Skeletal muscle tissue (tissue), 4 donors: ENCODE measurements around the gene GSK3B. TPM values are rescaled to one million over a fixed set of nuclear protein-coding genes. Genes with fewer than 3 reads are reported as not detected.

ENCODE experiments used
- H3K27ac ChIP-seq: one replicate; pipeline ENCODE4 v1.7.0; 2013; ENCODE audit warnings: mild to moderate bottlenecking, low read depth, low read length, inconsistent platforms
- H3K27me3 ChIP-seq, 3 donors: one replicate each; pipeline ENCODE4 v1.7.0; 2013; ENCODE audit warnings: low read length in 3 of 3; ENCODE audit not compliant: control insufficient read depth in 3 of 3, insufficient read depth in 3 of 3
- H3K36me3 ChIP-seq, 3 donors: one replicate each; pipeline ENCODE4 v1.7.0; 2013; ENCODE audit warnings: low read length in 3 of 3; ENCODE audit not compliant: control insufficient read depth in 3 of 3, insufficient read depth in 3 of 3
- H3K4me1 ChIP-seq, 3 donors: one replicate each; pipeline ENCODE4 v1.7.0; 2013; ENCODE audit warnings: low read length in 3 of 3, mild to moderate bottlenecking in 3 of 3; ENCODE audit not compliant: control insufficient read depth in 3 of 3, insufficient read depth in 3 of 3
- H3K4me3 ChIP-seq, 3 donors: one replicate each; pipeline ENCODE4 v1.7.0; 2013; ENCODE audit warnings: low read length in 3 of 3
- H3K9ac ChIP-seq, 3 donors: one replicate each; pipeline ENCODE4 v1.7.0; 2013; ENCODE audit warnings: low read length in 3 of 3, mild to moderate bottlenecking in 3 of 3, moderate library complexity in 2 of 3, low read depth in 1 of 3
- H3K9me3 ChIP-seq, 3 donors: one replicate each; pipeline ENCODE4 v1.7.0; 2013; ENCODE audit warnings: low read length in 3 of 3; ENCODE audit not compliant: control insufficient read depth in 3 of 3
- total RNA-seq: library from RNA; depleted of rRNA; stranded (reverse); fragments of >200 nt; gene quantifications from one replicate; pipeline ENCODE4 v1.2.3, GENCODE V29; 2014
- donor health status: Osteomylitis.

GSK3B gene
- total RNA-seq, 1 donor from 2014 or later: 30.3 TPM

DNA sequence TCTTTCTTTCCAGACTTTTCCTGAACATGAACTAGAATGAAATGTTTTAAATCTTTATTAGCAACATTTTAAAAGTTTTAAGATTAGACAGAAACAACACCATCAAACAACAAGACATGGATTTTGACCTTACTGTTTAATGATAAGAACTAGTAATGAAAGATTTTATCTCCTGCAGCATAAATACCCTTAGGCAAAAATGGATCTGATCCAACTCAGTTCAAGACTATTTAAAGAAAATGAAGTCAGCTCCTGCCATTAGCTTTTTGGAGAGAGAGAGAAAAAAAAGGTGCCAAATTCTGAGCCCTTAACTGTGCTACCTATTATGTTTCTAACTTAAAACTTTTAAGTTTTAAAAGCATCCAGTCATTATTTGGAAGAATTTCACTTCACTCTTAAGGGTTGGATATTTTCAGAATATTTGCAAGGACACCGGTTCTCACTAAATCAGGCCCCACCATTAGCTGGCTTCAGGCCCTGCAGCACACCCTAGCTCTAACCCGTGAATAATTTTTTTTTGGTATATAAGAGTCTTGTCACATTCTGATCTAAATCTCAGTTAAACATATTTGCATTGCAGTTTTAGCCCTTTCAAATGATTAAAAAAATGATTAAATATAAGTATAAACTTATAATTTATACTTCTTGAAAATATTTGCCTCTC, 252.3 kb downstream of the GSK3B start:
- no peaks in the 10 kb centered on the region for H3K27me3 ChIP-seq
- H3K4me1 ChIP-seq: peaks cover 3 to 9% (median 5%) of the 10 kb centered on the region in 3 donors
- peak overlapping the region in 1 of 3 donors; percentile 25 for H3K9ac ChIP-seq
- H3K9me3 ChIP-seq: no peaks in the 10 kb centered on the region
- H3K27ac ChIP-seq: peak overlapping the region; percentile 52
- no peak overlapping the region for H3K4me3 ChIP-seq
- H3K36me3 ChIP-seq: peaks cover 0 to 4% (median 0%) of the 10 kb centered on the region in 3 donors

DNA sequence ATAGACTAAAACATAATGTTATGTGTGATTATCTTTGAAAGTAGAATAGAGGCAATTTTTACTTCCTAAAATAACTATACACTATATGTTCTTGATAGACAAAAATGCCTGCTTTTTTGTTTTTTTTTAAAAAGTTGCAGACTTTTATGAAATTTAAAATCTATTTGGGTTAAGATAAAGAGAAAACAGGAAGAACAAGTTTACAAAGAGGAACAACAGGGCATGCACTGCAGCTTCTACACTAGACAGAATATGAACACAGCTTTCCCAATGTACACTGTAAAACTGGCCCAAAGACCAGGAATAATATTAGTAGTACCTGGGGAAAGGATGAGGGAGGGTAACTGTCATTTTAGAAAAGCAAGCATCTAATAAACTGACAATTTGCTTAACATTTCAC, 258.7 kb downstream of the GSK3B start:
- Histone ChIP-seq H3K27me3 (no peaks in the 10 kb centered on the region), H3K9ac (no peak overlapping the region), H3K36me3 (no peaks in the 10 kb centered on the region), H3K27ac (no peak overlapping the region), H3K4me3 (no peak overlapping the region), H3K4me1 (peaks cover 0 to 3% (median 2%) of the 10 kb centered on the region in 3 donors), H3K9me3 (no peaks in the 10 kb centered on the region)

DNA sequence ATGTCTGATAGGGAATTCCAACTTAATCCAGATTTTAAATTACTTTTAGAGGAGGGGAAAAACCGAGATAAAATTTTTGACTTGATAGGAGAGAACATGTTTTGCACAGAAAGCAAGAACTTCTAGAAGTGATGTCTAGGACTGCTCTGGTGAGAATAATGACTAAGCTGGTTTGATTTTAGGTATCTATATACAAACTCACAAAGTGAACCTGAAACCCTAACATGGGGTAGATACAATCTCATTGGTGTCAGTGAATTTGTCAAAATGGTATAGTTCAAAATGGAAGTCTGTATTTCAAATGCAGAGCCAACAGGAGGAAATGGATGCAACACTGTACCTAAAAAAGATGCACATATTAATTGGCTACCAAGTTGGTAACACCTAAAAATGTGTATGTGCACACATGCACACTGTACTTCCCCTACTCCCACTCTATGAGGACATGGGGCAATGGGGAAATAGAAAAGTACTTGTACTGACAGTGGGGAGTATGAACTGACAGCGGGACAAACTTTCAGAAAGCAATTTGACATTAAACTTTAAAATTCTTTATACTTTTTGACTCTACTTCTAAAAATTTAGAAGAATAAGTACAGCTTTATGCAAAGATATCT, 259.4 kb downstream of the GSK3B start:
- H3K9ac ChIP-seq: no peak overlapping the region
- H3K4me1 ChIP-seq: no peaks in the 10 kb centered on the region
- H3K36me3 ChIP-seq: no peaks in the 10 kb centered on the region
- no peaks in the 10 kb centered on the region for H3K9me3 ChIP-seq
- H3K27me3 ChIP-seq: no peaks in the 10 kb centered on the region
- H3K27ac ChIP-seq: no peak overlapping the region
- H3K4me3 ChIP-seq: no peak overlapping the region

GRCh38 chr3:119831941-119832371, 262.3 kb downstream of the GSK3B start:
- no peak overlapping the region for H3K4me3 ChIP-seq
- H3K9ac ChIP-seq: no peak overlapping the region
- H3K4me1 ChIP-seq: peaks cover 0 to under 1% (median 0%) of the 10 kb centered on the region in 3 donors
- no peaks in the 10 kb centered on the region for H3K27me3 ChIP-seq
- no peak overlapping the region for H3K27ac ChIP-seq
- H3K36me3 ChIP-seq: no peaks in the 10 kb centered on the region
- no peaks in the 10 kb centered on the region for H3K9me3 ChIP-seq

DNA sequence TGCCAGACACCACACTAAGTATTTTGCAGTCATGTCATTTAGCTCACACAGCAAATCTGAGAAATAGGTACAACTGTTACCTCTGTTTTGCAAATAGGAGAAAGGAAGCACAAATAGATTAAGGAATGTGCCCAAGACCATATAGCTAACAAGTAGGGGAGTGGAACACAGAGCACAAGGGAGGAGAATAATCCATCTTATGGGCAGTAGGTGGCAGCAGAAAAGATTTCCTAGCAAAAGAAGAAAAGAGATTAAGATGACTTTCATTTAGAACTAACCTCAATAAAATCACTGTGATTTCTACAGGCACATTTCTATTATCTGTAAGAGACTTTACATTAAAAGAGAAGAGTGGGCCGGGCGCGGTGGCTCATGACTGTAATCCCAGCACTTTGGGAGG, 263.2 kb downstream of the GSK3B start:
- Histone ChIP-seq H3K9me3 (no peaks in the 10 kb centered on the region), H3K4me3 (no peak overlapping the region), H3K27me3 (no peaks in the 10 kb centered on the region), H3K9ac (no peak overlapping the region), H3K4me1 (peaks cover 0 to 4% (median 0%) of the 10 kb centered on the region in 3 donors), H3K36me3 (no peaks in the 10 kb centered on the region), H3K27ac (no peak overlapping the region)

- Histone ChIP-seq H3K36me3 (peaks cover 0 to 6% (median 3%) of the 10 kb centered on the region in 3 donors), H3K9ac (no peak overlapping the region)
These were observed 264.8 kb downstream of the GSK3B start for GRCh38 chr3:119829420-119829819.

DNA sequence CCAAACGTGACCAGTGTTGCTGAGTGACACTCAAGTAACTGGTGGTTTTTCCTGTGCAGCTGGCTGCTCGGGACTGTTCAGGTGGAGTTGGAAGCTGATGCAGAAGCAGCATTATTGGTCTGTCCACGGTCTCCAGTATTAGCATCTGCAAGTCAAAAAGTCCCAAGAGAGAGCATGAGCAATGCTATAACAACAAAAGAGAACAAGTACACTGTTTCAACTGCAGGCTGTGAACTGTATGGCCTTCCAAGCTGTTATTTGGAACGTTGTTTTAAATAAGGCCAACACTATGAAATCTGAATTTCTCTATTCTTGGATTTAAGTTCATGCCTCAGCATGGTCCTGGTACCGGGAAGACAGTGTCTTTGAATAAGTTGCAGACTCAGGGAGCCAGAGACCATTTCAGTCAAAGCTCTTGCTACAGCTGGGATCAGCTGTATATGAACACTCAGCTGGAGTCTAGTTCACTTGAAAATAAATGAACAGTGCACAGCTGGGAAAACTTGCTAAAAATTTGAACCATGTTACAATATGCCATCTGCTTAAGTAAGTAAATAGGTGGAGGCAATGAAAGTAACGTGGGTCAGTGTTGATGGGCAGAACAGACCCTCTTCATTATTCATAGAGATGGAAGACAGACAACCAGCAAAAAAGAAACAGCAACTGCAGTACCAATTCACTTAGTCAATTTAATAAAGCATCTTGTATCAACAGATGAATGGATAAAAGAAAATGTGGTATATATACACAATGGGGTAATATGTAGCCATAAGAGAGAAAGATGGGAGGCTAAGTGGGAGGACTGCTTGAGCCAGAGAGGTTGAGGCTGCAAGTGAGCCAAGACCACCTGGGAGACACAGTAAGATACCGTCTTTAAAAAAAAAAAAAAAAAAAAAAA, 267.3 kb downstream of the GSK3B start:
- H3K27ac ChIP-seq: no peak overlapping the region
- H3K9me3 ChIP-seq: no peaks in the 10 kb centered on the region
- H3K9ac ChIP-seq: no peak overlapping the region
- peaks cover 0 to 4% (median 0%) of the 10 kb centered on the region in 3 donors for H3K4me1 ChIP-seq
- no peak overlapping the region for H3K4me3 ChIP-seq
- H3K36me3 ChIP-seq: peaks cover 0 to 6% (median 3%) of the 10 kb centered on the region in 3 donors
- H3K27me3 ChIP-seq: no peaks in the 10 kb centered on the region

More at GRCh38 chr3:119829420-119829819, 264.8 kb downstream of the GSK3B start:
- Histone ChIP-seq H3K27ac (no peak overlapping the region), H3K4me1 (peaks cover 0 to 4% (median 0%) of the 10 kb centered on the region in 3 donors), H3K4me3 (no peak overlapping the region), H3K9me3 (no peaks in the 10 kb centered on the region), H3K27me3 (no peaks in the 10 kb centered on the region)

GRCh38 chr3:119825820-119826219, 268.4 kb downstream of the GSK3B start:
- H3K9ac ChIP-seq: no peak overlapping the region
- no peak overlapping the region for H3K27ac ChIP-seq
- no peaks in the 10 kb centered on the region for H3K9me3 ChIP-seq
- H3K36me3 ChIP-seq: peaks cover 0 to 6% (median 3%) of the 10 kb centered on the region in 3 donors
- H3K27me3 ChIP-seq: no peaks in the 10 kb centered on the region
- no peak overlapping the region for H3K4me3 ChIP-seq
- peaks cover 0 to 4% (median 0%) of the 10 kb centered on the region in 3 donors for H3K4me1 ChIP-seq

- H3K4me3 ChIP-seq: no peak overlapping the region
- no peaks in the 10 kb centered on the region for H3K9me3 ChIP-seq
- H3K27me3 ChIP-seq: peaks cover 0 to 8% (median 7%) of the 10 kb centered on the region in 3 donors
- peaks cover 0 to 3% (median 0%) of the 10 kb centered on the region in 3 donors for H3K36me3 ChIP-seq
- H3K4me1 ChIP-seq: no peaks in the 10 kb centered on the region
- no peak overlapping the region for H3K27ac ChIP-seq
- no peak overlapping the region for H3K9ac ChIP-seq
These were observed 274.4 kb downstream of the GSK3B start for GRCh38 chr3:119819806-119820205.
